CD4-positive, alpha-beta T cell (primary cell): Measurements from ENCODE around the gene FOXC2. TPM values are rescaled to one million over a fixed set of nuclear protein-coding genes. Genes with fewer than 3 reads are reported as not detected.
A peak's percentile ranks its signal among the peaks of the same experiment; 100 is the strongest.

Experiments used
- ATAC-seq: fragments of 200-7000 bp; cut with Tn5 transposase; one replicate; pipeline ENCODE4 v1.10.0; 2022; ENCODE audit warnings: mild to moderate bottlenecking; ENCODE audit not compliant: poor library complexity
- CTCF ChIA-PET: fragments of 350-600 bp; sonication (Branson Sonifier 250); formaldehyde crosslinking; loops from one replicate; lab custom pipeline; 2021; ENCODE audit warnings: antibody characterized with exemption, inconsistent platforms; lab: Charles Lee
- POLR2A ChIA-PET: fragments of 350-600 bp; sonication (Branson Sonifier 250); formaldehyde crosslinking; loops from one replicate; lab custom pipeline; 2021; ENCODE audit warnings: antibody characterized with exemption, inconsistent platforms; lab: Charles Lee
- DNase-seq, 14 experiments: peaks; one replicate each; pipeline ENCODE4 v3.0.0-alpha.2; 2013 to 2020; ENCODE audit warnings: mixed read lengths in 2 of 14
- H3K27ac ChIP-seq, 2 donors: one replicate each; pipeline versions ENCODE4 v1.5.1 to v1.7.0; 2013; ENCODE audit warnings: low read length in 2 of 2, low read depth in 1 of 2, mild to moderate bottlenecking in 1 of 2
- H3K27me3 ChIP-seq, 2 experiments: 1 replicate in 1 of 2; 2 replicates in 1 of 2; pipeline versions ENCODE4 v1.6.1 to v1.7.0; 2013; ENCODE audit warnings: low read length in 2 of 2, control low read depth in 1 of 2, mild to moderate bottlenecking in 1 of 2, moderate library complexity in 1 of 2; ENCODE audit not compliant: insufficient read depth in 2 of 2, control insufficient read depth in 1 of 2
- H3K36me3 ChIP-seq: one replicate; pipeline ENCODE4 v1.6.1; 2013; ENCODE audit warnings: low read length, control low read depth; ENCODE audit not compliant: insufficient read depth
- H3K4me1 ChIP-seq: one replicate; pipeline ENCODE4 v1.6.1; 2013; ENCODE audit warnings: low read length, control low read depth; ENCODE audit not compliant: insufficient read depth
- H3K4me3 ChIP-seq: one replicate; pipeline ENCODE4 v1.5.1; 2013; ENCODE audit warnings: mild to moderate bottlenecking, low read length, moderate library complexity
- H3K9me3 ChIP-seq, 2 experiments: 1 replicate in 1 of 2; 2 replicates in 1 of 2; pipeline versions ENCODE4 v1.6.1 to v1.7.0; 2013; ENCODE audit warnings: low read length in 2 of 2, mild to moderate bottlenecking in 2 of 2, control low read depth in 1 of 2, moderate library complexity in 1 of 2; ENCODE audit not compliant: control insufficient read depth in 1 of 2, insufficient read depth in 1 of 2
- H3K27ac Mint-ChIP-seq: one replicate; pipeline ENCODE4 v1.8.0; 2020; ENCODE audit warnings: mixed read lengths
- H3K27me3 Mint-ChIP-seq: one replicate; pipeline ENCODE4 v1.8.0; 2021; ENCODE audit warnings: mixed read lengths
- H3K36me3 Mint-ChIP-seq: one replicate; pipeline ENCODE4 v1.8.0; 2021; ENCODE audit warnings: low read depth, mixed read lengths
- H3K4me1 Mint-ChIP-seq: one replicate; pipeline ENCODE4 v1.8.0; 2021; ENCODE audit warnings: low read depth, mixed read lengths
- H3K4me3 Mint-ChIP-seq: one replicate; pipeline ENCODE4 v1.8.0; 2020; ENCODE audit warnings: mild to moderate bottlenecking, mixed read lengths
- H3K9me3 Mint-ChIP-seq: one replicate; pipeline ENCODE4 v1.8.0; 2020; ENCODE audit warnings: mixed read lengths
- intact Hi-C, 2 experiments: fragments of 100-400 bp; cut with DNase I in 1 of 2; cut with micrococcal nuclease in 1 of 2; formaldehyde crosslinking; loops; one replicate each; pipeline versions ENCODE4 v1.15.1 to v1.9.0; 2023 to 2025; cut with DNase I, micrococcal nuclease
- total RNA-seq, 174 experiments: library from RNA in 2 of 174; stranded (reverse) in 2 of 174; gene quantifications; one replicate each; pipeline ENCODE4 v1.2.3 and lab custom pipeline; 2021 to 2026
- TF ChIP-seq, protein P1 (sequence below): fragments of 200-600 bp; IDR thresholded peaks from one replicate; pipeline ENCODE4 v1.8.0; 2022; ENCODE audit warnings: antibody characterized with exemption, mild to moderate bottlenecking

The FOXC2 gene
- total RNA-seq, 2 experiments from 2014 or later: 0.11 to 0.19 TPM

DNA sequence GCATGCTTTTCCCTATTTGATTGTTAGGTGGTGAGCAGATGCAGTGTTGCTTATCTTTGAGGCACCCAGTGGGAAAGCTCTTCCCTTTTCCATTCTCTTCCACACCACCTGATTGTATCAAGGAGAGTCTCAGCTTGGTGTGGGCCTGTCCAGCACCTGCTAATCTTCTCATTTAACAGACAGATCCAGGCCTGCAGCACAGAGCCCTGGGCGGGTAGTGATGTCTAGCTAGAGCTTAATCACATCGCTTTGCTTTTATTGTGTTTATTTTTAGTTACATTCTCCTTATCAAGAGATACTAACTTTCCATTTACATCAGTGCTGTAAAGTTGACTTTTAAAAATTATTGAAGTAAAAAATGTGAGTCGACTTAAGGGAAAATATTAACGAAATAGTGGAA is 35.9 kb downstream of the FOXC2 start:
- ChIA-PET CTCF (no interaction called here), POLR2A (no interaction called here)
- Histone ChIP-seq H3K4me3 (no peak overlapping the region), H3K27ac (no peak overlapping the region), H3K9me3 (peaks cover 0 to 6% of the 10 kb centered on the region in 2 experiments), H3K27me3 (peaks cover 5% of the 10 kb centered on the region in 2 experiments), H3K36me3 (no peaks in the 10 kb centered on the region), H3K4me1 (peaks cover 3% of the 10 kb centered on the region)
- peak overlapping the region; percentile 7 for H3K4me3 Mint-ChIP-seq
- intact Hi-C loops: no loop called here
- H3K9me3 Mint-ChIP-seq: no peaks in the 10 kb centered on the region
- H3K36me3 Mint-ChIP-seq: no peaks in the 10 kb centered on the region
- H3K27ac Mint-ChIP-seq: no peak overlapping the region
- H3K4me1 Mint-ChIP-seq: peaks cover 8% of the 10 kb centered on the region
- TF ChIP-seq, protein P1, sequence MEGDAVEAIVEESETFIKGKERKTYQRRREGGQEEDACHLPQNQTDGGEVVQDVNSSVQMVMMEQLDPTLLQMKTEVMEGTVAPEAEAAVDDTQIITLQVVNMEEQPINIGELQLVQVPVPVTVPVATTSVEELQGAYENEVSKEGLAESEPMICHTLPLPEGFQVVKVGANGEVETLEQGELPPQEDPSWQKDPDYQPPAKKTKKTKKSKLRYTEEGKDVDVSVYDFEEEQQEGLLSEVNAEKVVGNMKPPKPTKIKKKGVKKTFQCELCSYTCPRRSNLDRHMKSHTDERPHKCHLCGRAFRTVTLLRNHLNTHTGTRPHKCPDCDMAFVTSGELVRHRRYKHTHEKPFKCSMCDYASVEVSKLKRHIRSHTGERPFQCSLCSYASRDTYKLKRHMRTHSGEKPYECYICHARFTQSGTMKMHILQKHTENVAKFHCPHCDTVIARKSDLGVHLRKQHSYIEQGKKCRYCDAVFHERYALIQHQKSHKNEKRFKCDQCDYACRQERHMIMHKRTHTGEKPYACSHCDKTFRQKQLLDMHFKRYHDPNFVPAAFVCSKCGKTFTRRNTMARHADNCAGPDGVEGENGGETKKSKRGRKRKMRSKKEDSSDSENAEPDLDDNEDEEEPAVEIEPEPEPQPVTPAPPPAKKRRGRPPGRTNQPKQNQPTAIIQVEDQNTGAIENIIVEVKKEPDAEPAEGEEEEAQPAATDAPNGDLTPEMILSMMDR: no peak
- H3K27me3 Mint-ChIP-seq: peaks cover 55% of the 10 kb centered on the region
- ATAC-seq (no peak), DNase-seq (no peak)

DNA sequence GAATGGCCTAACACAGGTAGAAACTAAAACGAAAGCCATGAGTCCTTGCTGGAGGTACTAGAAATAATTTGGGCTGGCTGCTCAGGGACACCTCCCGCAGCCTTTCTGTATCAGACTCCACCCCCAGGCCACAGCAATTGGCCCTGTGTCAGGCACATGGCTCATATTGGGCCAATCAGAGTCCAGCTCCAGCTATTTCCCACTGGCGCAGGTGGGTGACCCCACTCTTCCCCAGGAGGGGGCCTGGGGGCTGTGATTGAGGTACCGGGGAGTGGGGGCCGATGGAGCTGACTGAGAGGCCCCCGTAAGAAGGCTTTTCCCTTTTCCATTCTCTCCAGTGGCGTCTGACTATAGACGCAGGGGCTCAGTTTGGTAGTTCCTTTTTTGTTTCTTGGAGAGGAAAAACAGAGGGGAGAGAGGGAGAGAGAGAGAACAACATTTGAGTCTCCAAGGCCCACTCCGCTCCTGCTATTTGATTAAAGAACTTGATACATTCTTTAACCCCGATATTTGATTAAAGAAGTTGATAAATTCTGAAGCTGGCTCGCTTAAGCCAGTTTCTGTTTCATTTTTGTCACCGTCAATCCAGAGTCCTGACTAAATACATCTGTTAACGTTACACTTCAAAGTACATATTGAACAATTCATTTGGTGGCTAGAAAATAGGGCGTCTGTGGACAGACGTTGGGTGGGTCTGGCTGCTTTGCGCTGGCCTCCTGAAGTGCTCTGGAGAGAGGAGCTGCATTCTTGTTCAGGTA is 38.0 kb downstream of the FOXC2 start:
- Mint-ChIP-seq H3K36me3 (no peaks in the 10 kb centered on the region), H3K27me3 (peaks cover 64% of the 10 kb centered on the region), H3K4me3 (peak overlapping the region; percentile 88), H3K27ac (peak overlapping the region; percentile 13), H3K4me1 (peaks cover 8% of the 10 kb centered on the region), H3K9me3 (no peaks in the 10 kb centered on the region)
- peak overlapping the region; percentile 69 for H3K4me3 ChIP-seq
- TF ChIP-seq, protein P1: no peak
- CTCF ChIA-PET: no interaction called here
- ATAC-seq: peak; percentile 97
- H3K9me3 ChIP-seq: peaks cover 0 to 6% of the 10 kb centered on the region in 2 experiments
- H3K27ac ChIP-seq: peak overlapping the region in 1 of 2 donors; percentile 43
- H3K4me1 ChIP-seq: peaks cover 3% of the 10 kb centered on the region
- H3K36me3 ChIP-seq: no peaks in the 10 kb centered on the region
- H3K27me3 ChIP-seq: peaks cover 5 to 8% of the 10 kb centered on the region in 2 experiments
- POLR2A ChIA-PET: interaction anchor here (0.7 kb wide), 1 partner anchor 40 kb away, joined by 3 read pairs; no protein-coding TSS in a partner anchor
- intact Hi-C loops: no loop called here
- peak; percentile 7 to 73 (median 27) for DNase-seq

DNA sequence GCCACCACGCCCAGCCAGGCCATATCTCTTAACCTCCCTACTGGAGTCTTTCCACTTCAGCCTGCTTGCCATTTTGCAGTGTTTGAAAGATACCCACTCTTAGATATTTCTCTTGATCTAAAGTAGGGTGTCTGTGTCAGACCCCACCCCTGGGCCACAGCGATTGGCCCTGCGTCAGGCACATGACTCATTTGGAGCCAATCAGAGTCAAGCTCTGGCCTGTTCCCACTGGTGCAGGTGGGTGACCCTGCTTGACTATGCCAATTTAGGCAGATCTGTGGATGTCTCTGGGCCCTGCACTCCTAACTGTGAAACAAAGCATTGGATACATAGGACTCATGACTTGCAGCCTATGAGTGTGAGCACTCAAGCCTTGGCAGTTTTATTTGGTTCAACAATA is 39.3 kb downstream of the FOXC2 start:
- POLR2A ChIA-PET: no interaction called here
- CTCF ChIA-PET: no interaction called here

More for the DNA sequence above, 39.3 kb downstream of the FOXC2 start:
- TF ChIP-seq, protein P1: no peak
- no peaks in the 10 kb centered on the region for H3K36me3 Mint-ChIP-seq
- H3K27me3 Mint-ChIP-seq: peaks cover 62% of the 10 kb centered on the region
- H3K27me3 ChIP-seq: peaks cover 5 to 14% of the 10 kb centered on the region in 2 experiments
- H3K4me3 Mint-ChIP-seq: peak overlapping the region; percentile 28
- no peak overlapping the region for H3K4me3 ChIP-seq
- H3K27ac Mint-ChIP-seq: no peak overlapping the region
- no peak for DNase-seq
- H3K36me3 ChIP-seq: no peaks in the 10 kb centered on the region
- H3K27ac ChIP-seq: no peak overlapping the region
- intact Hi-C loops: no loop called here
- peaks cover 3% of the 10 kb centered on the region for H3K4me1 ChIP-seq
- no peaks in the 10 kb centered on the region for H3K9me3 Mint-ChIP-seq
- ATAC-seq: no peak
- H3K4me1 Mint-ChIP-seq: peaks cover 8% of the 10 kb centered on the region
- peaks cover 0 to 6% of the 10 kb centered on the region in 2 experiments for H3K9me3 ChIP-seq
